GM18951 (cell line): Measurements from ENCODE around the gene NRG2.

Experiments
- POLR2A ChIP-seq: IDR thresholded peaks from 4 replicates; pipeline ENCODE4 v1.6.1; 2011; ENCODE audit warnings: mild to moderate bottlenecking; ENCODE audit not compliant: insufficient read length, insufficient read depth; ENCODE audit errors: extremely low read depth
- in situ Hi-C: fragments of 300-500 bp; cut with MboI; formaldehyde crosslinking; loops from one replicate; pipeline ENCODE4 v1.12.0; 2022; ENCODE audit warnings: low sequenced_read_pairs, mixed read lengths, inconsistent platforms; ENCODE audit not compliant: unreplicated experiment

NRG2 gene

GRCh38 chr5:139964994-139965565, 78.0 kb downstream of the NRG2 start:
- TF ChIP-seq POLR2A: no peak
- in situ Hi-C loops: loop anchor here (5.0 kb wide), 1 partner anchor 178 kb away; no protein-coding TSS in a partner anchor

GRCh38 chr5:139964266-139964993, 78.7 kb downstream of the NRG2 start:
- in situ Hi-C loops: no loop called here
- TF ChIP-seq POLR2A: no peak

- TF ChIP-seq POLR2A: no peak
- in situ Hi-C loops: no loop called here
Observed at GRCh38 chr5:139962445-139962844, 80.7 kb downstream of the NRG2 start.

- no peak for TF ChIP-seq POLR2A
- in situ Hi-C loops: no loop called here
Observed at GRCh38 chr5:139961435-139962157, 81.5 kb downstream of the NRG2 start.

- in situ Hi-C loops: no loop called here
- TF ChIP-seq POLR2A: no peak
Observed at GRCh38 chr5:139960723-139961383, 82.2 kb downstream of the NRG2 start.

GRCh38 chr5:139958432-139959148, 84.5 kb downstream of the NRG2 start:
- no peak for TF ChIP-seq POLR2A
- in situ Hi-C loops: no loop called here

- in situ Hi-C loops: no loop called here
- TF ChIP-seq POLR2A: no peak
Observed at GRCh38 chr5:139956342-139956741, 86.8 kb downstream of the NRG2 start.

- in situ Hi-C loops: no loop called here
- no peak for TF ChIP-seq POLR2A
Observed at GRCh38 chr5:139955616-139956273, 87.4 kb downstream of the NRG2 start.

- in situ Hi-C loops: no loop called here
- no peak for TF ChIP-seq POLR2A
Observed at GRCh38 chr5:139955053-139955605, 88.0 kb downstream of the NRG2 start.

GRCh38 chr5:139954462-139954861, 88.6 kb downstream of the NRG2 start:
- no peak for TF ChIP-seq POLR2A
- in situ Hi-C loops: no loop called here

- in situ Hi-C loops: no loop called here
- TF ChIP-seq POLR2A: no peak
Observed at GRCh38 chr5:139954022-139954421, 89.1 kb downstream of the NRG2 start.

GRCh38 chr5:139952574-139952973, 90.5 kb downstream of the NRG2 start:
- in situ Hi-C loops: no loop called here
- no peak for TF ChIP-seq POLR2A
